GM12878 (cell line): ENCODE data around the gene RAB2B. TPM values are rescaled to one million over a fixed set of nuclear protein-coding genes. Genes with fewer than 3 reads are reported as not detected.

Source experiments
- ATAC-seq: fragments of 200-7000 bp; cut with Tn5 transposase; 3 replicates; pipeline ENCODE4 v1.9.1; 2020; ENCODE audit warnings: mild to moderate bottlenecking, moderate library complexity
- BruUV-seq: library from RNA; stranded (reverse); fragments of 400-500 nt; replicated peaks from 2 replicates; lab custom pipeline; 2021; lab: Mats Ljungman, UMichigan
- CTCF ChIA-PET: fragments of 300-600 bp; sonication (Branson Sonifier 250); formaldehyde crosslinking; extraction: SDS; loops from one replicate; lab custom pipeline; 2021; ENCODE audit warnings: inconsistent platforms; lab: Yijun Ruan, JAX
- POLR2A ChIA-PET: fragments of 350-600 bp; formaldehyde crosslinking; extraction: SDS; loops from one replicate; lab custom pipeline; 2021; ENCODE audit warnings: inconsistent platforms; lab: Charles Lee
- RAD21 ChIA-PET: fragments of 300-600 bp; sonication (Branson Sonifier 250); formaldehyde crosslinking; loops from one replicate; lab custom pipeline; 2023; ENCODE audit warnings: antibody characterized with exemption; ENCODE audit not compliant: unreplicated experiment; lab: Charles Lee
- SMC1A ChIA-PET: fragments of 300-600 bp; sonication (Branson Sonifier 250); formaldehyde crosslinking; loops from one replicate; lab custom pipeline; 2023; ENCODE audit not compliant: unreplicated experiment, uncharacterized antibody; lab: Charles Lee
- DNase-seq: peaks from one replicate; pipeline ENCODE4 v3.0.0-alpha.2; 2011; ENCODE audit warnings: low read depth, low spot score
- FAIRE-seq: peaks from 3 replicates; lab custom pipeline; 2011; peaks lifted over from hg19 to GRCh38; lab: Jason Lieb, UNC
- H2AFZ ChIP-seq: 2 replicates; pipeline ENCODE4 v1.6.0; 2011; ENCODE audit warnings: low read depth, low read length, control low read depth; ENCODE audit not compliant: control insufficient read depth
- H3K27ac ChIP-seq: 2 replicates; pipeline ENCODE4 v1.5.1; 2011; ENCODE audit warnings: control low read depth; ENCODE audit not compliant: control insufficient read depth, insufficient read depth
- H3K27me3 ChIP-seq, 2 experiments: replicated peaks in 1 of 2; 2 replicates each; pipeline versions ENCODE4 v1.6.0 to v1.6.1; 2011; ENCODE audit warnings: low read length in 1 of 2; ENCODE audit not compliant: control insufficient read depth in 2 of 2, insufficient read depth in 2 of 2
- H3K36me3 ChIP-seq, 2 experiments: 2 replicates each; pipeline ENCODE4 v1.5.1; 2011; ENCODE audit warnings: low read length in 1 of 2; ENCODE audit not compliant: control insufficient read depth in 2 of 2, insufficient read depth in 2 of 2
- H3K4me1 ChIP-seq: 2 replicates; pipeline ENCODE4 v1.6.1; 2011; ENCODE audit warnings: mild to moderate bottlenecking, low read length, moderate library complexity, mixed read lengths; ENCODE audit not compliant: control insufficient read depth, insufficient read depth
- H3K4me2 ChIP-seq: 2 replicates; pipeline ENCODE4 v1.6.0; 2011; ENCODE audit warnings: control low read depth; ENCODE audit not compliant: control insufficient read depth, insufficient read depth
- H3K4me3 ChIP-seq: fragments of 200-600 bp; sonication (generic); 2 replicates; pipeline ENCODE4 v1.5.1; 2016
- H3K79me2 ChIP-seq: 2 replicates; pipeline ENCODE4 v1.6.0; 2011; ENCODE audit warnings: low read length; ENCODE audit not compliant: control insufficient read depth, insufficient read depth
- H3K9ac ChIP-seq: 2 replicates; pipeline ENCODE4 v1.8.0; 2011; ENCODE audit warnings: low read length, control low read depth, mixed read lengths; ENCODE audit not compliant: control insufficient read depth, insufficient read depth
- H3K9me3 ChIP-seq: replicated peaks from 3 replicates; pipeline ENCODE4 v1.5.1; 2011; ENCODE audit warnings: mild to moderate bottlenecking, low read length; ENCODE audit not compliant: control insufficient read depth, insufficient read depth
- H4K20me1 ChIP-seq: 2 replicates; pipeline ENCODE4 v1.6.0; 2011; ENCODE audit not compliant: control insufficient read depth, insufficient read depth
- BCL11A ChIP-seq: IDR thresholded peaks from 2 replicates; pipeline ENCODE4 v1.6.1; 2011; ENCODE audit warnings: low read depth, low read length
- BCLAF1 ChIP-seq: fragments of 450-650 bp; IDR thresholded peaks from 2 replicates; pipeline ENCODE4 v1.6.1; 2017; ENCODE audit warnings: antibody characterized with exemption, mild to moderate bottlenecking, moderate library complexity
- CHD1 ChIP-seq: IDR thresholded peaks from 2 replicates; pipeline ENCODE4 v1.6.1; 2012; ENCODE audit warnings: low read depth, low read length, improper control_type of control experiment
- CHD4 ChIP-seq: fragments of 200-600 bp; sonication (generic); IDR thresholded peaks from 2 replicates; pipeline ENCODE4 v1.6.1; 2016; ENCODE audit warnings: mild to moderate bottlenecking
- DPF2 ChIP-seq: fragments of 450-650 bp; IDR thresholded peaks from 2 replicates; pipeline ENCODE4 v1.6.1; 2017; ENCODE audit warnings: mild to moderate bottlenecking
- EZH2 ChIP-seq: IDR thresholded peaks from 2 replicates; pipeline ENCODE4 v1.6.1; 2012; ENCODE audit warnings: low read depth, mild to moderate bottlenecking, control low read depth, inconsistent platforms, low read length, borderline replicate concordance; ENCODE audit not compliant: control insufficient read depth
- KLF5 ChIP-seq: fragments of 450-650 bp; IDR thresholded peaks from 2 replicates; pipeline ENCODE4 v1.6.1; 2014; ENCODE audit warnings: mild to moderate bottlenecking; ENCODE audit not compliant: partially characterized antibody
- MAX ChIP-seq: IDR thresholded peaks from 2 replicates; pipeline ENCODE4 v1.6.1; 2012; ENCODE audit warnings: low read depth, low read length, improper control_type of control experiment
- NKRF ChIP-seq: fragments of 450-650 bp; conservative IDR thresholded peaks from 2 replicates; pipeline ENCODE4 v1.6.1; 2017; ENCODE audit warnings: mild to moderate bottlenecking, moderate library complexity
- PBX3 ChIP-seq: IDR thresholded peaks from 2 replicates; pipeline ENCODE4 v1.6.1; 2011; ENCODE audit warnings: mild to moderate bottlenecking, low read depth, low read length, moderate library complexity; ENCODE audit not compliant: insufficient replicate concordance
- TCF12 ChIP-seq: IDR thresholded peaks from 2 replicates; pipeline ENCODE4 v1.6.1; 2011; ENCODE audit warnings: low read depth, mild to moderate bottlenecking, low read length
- WGBS: methylation state at CpG from one replicate; pipeline ENCODE4 v1.1.6; 2016; ENCODE audit warnings: low lambda C conversion rate; ENCODE audit not compliant: insufficient replicate concordance, insufficient coverage; ENCODE audit errors: missing lambda C conversion rate; 5-methylcytosine and 5-hydroxymethylcytosine counted together
- in situ Hi-C: fragments of 300-500 bp; cut with MboI; formaldehyde crosslinking; loops from 9 replicates; pipeline ENCODE4 v1.14.3; 2018; ENCODE audit warnings: mixed read lengths
- intact Hi-C: fragments of 100-400 bp; cut with micrococcal nuclease; formaldehyde crosslinking; loops from one replicate; pipeline ENCODE4 v1.14.2; 2022; ENCODE audit not compliant: unreplicated experiment
- polyA plus RNA-seq, 11 experiments: library from polyadenylated mRNA; depleted of rRNA in 4 of 11; unstranded in 6 of 11; stranded (reverse) in 5 of 11; fragments of >200 nt; fragmentation: Nextera tagmentation in 4 of 11; fragmentation: Illumina TruSeq in 1 of 11; extraction: Ambion mirVana in 4 of 11; extraction: Trizol in 1 of 11; gene quantifications; 1 replicate in 1 of 11; 2 replicates in 10 of 11; pipeline versions ENCODE4 v1.2.1 to v1.2.3, GENCODE V29; 2011 to 2016; ENCODE audit warnings: inconsistent platforms in 2 of 11, missing spikeins in 2 of 11, low read depth in 1 of 11
- total RNA-seq, 4 experiments: library from RNA; depleted of rRNA in 3 of 4; stranded (reverse); fragments of >200 nt in 3 of 4; fragmentation: Illumina TruSeq in 1 of 4; extraction: Trizol in 1 of 4; gene quantifications; 2 replicates each; pipeline versions ENCODE4 v1.2.1 to v1.2.3, GENCODE V29; 2013 to 2021

RAB2B gene
- total and polyA plus RNA-seq, 10 of the 15 experiments (the other 5 are each of a cell fraction or from before 2014, with no cell fraction given): 5.6 to 45.1 (median 12.5) TPM

GRCh38 chr14:21525571-21525961 is 48.8 kb upstream of the RAB2B start (continued):
- no peak for TF ChIP-seq KLF5
- no peak for TF ChIP-seq CHD1
- no peak for TF ChIP-seq BCLAF1

- FAIRE-seq: no peak
- 51% methylated on average over 17 of the region's 18 CpGs for WGBS
- TF ChIP-seq DPF2 (no peak), TCF12 (no peak), PBX3 (no peak), BCL11A (no peak), MAX (no peak), EZH2 (no peak), CHD4 (no peak), NKRF (no peak)
Measured at GRCh38 chr14:21524575-21525490, 48.1 kb upstream of the RAB2B start.

More at GRCh38 chr14:21524575-21525490, 48.1 kb upstream of the RAB2B start:
- Histone ChIP-seq H3K4me3 (no peak overlapping the region), H2AFZ (no peak overlapping the region), H3K4me1 (peaks cover 12% of the 10 kb centered on the region), H3K27ac (no peak overlapping the region), H3K9me3 (no peaks in the 10 kb centered on the region), H3K9ac (no peak overlapping the region), H3K4me2 (no peak overlapping the region), H4K20me1 (no peaks in the 10 kb centered on the region), H3K79me2 (no peaks in the 10 kb centered on the region), H3K27me3 (no peaks in the 10 kb centered on the region), H3K36me3 (no peaks in the 10 kb centered on the region)
- ATAC-seq (no peak), DNase-seq (no peak)
- RAD21 ChIA-PET: interaction anchor here (0.6 to 4.1 kb wide), 3 partner anchors 20 to 119 kb away, joined by 4 to 52 read pairs (median 11); no protein-coding TSS in a partner anchor
- SMC1A ChIA-PET: interaction anchor here (3.1 to 4.9 kb wide), 2 partner anchors 14 to 26 kb away, joined by 29 to 48 read pairs; partner anchors contain the start of gene METTL3
- in situ Hi-C loops: no loop called here
- intact Hi-C loops: no loop called here
- POLR2A ChIA-PET: interaction anchor here (2.3 to 4.0 kb wide), 2 partner anchors 11 to 14 kb away, joined by 10 to 35 read pairs; partner anchors contain the start of gene METTL3
- BruUV-seq: no TSS peak
- CTCF ChIA-PET: interaction anchor here (1.0 to 2.9 kb wide), 4 partner anchors 12 to 45 kb away, joined by 4 to 29 read pairs (median 12); no protein-coding TSS in a partner anchor
